GM12878 (cell line): ENCODE results near the gene USP35. TPM values are rescaled to one million over a fixed set of nuclear protein-coding genes. Genes with fewer than 3 reads are reported as not detected.

Source experiments
- ATAC-seq: fragments of 200-7000 bp; cut with Tn5 transposase; 3 replicates; pipeline ENCODE4 v1.9.1; 2020; ENCODE audit warnings: mild to moderate bottlenecking, moderate library complexity
- BruUV-seq: library from RNA; stranded (reverse); fragments of 400-500 nt; replicated peaks from 2 replicates; lab custom pipeline; 2021; lab: Mats Ljungman, UMichigan
- CTCF ChIA-PET: fragments of 300-600 bp; sonication (Branson Sonifier 250); formaldehyde crosslinking; extraction: SDS; loops from one replicate; lab custom pipeline; 2021; ENCODE audit warnings: inconsistent platforms; lab: Yijun Ruan, JAX
- POLR2A ChIA-PET: fragments of 350-600 bp; formaldehyde crosslinking; extraction: SDS; loops from one replicate; lab custom pipeline; 2021; ENCODE audit warnings: inconsistent platforms; lab: Charles Lee
- RAD21 ChIA-PET: fragments of 300-600 bp; sonication (Branson Sonifier 250); formaldehyde crosslinking; loops from one replicate; lab custom pipeline; 2023; ENCODE audit warnings: antibody characterized with exemption; ENCODE audit not compliant: unreplicated experiment; lab: Charles Lee
- SMC1A ChIA-PET: fragments of 300-600 bp; sonication (Branson Sonifier 250); formaldehyde crosslinking; loops from one replicate; lab custom pipeline; 2023; ENCODE audit not compliant: unreplicated experiment, uncharacterized antibody; lab: Charles Lee
- DNase-seq: peaks from one replicate; pipeline ENCODE4 v3.0.0-alpha.2; 2011; ENCODE audit warnings: low read depth, low spot score
- FAIRE-seq: peaks from 3 replicates; lab custom pipeline; 2011; peaks lifted over from hg19 to GRCh38; lab: Jason Lieb, UNC
- H2AFZ ChIP-seq: 2 replicates; pipeline ENCODE4 v1.6.0; 2011; ENCODE audit warnings: low read depth, low read length, control low read depth; ENCODE audit not compliant: control insufficient read depth
- H3K27ac ChIP-seq: 2 replicates; pipeline ENCODE4 v1.5.1; 2011; ENCODE audit warnings: control low read depth; ENCODE audit not compliant: control insufficient read depth, insufficient read depth
- H3K27me3 ChIP-seq, 2 experiments: replicated peaks in 1 of 2; 2 replicates each; pipeline versions ENCODE4 v1.6.0 to v1.6.1; 2011; ENCODE audit warnings: low read length in 1 of 2; ENCODE audit not compliant: control insufficient read depth in 2 of 2, insufficient read depth in 2 of 2
- H3K36me3 ChIP-seq, 2 experiments: 2 replicates each; pipeline ENCODE4 v1.5.1; 2011; ENCODE audit warnings: low read length in 1 of 2; ENCODE audit not compliant: control insufficient read depth in 2 of 2, insufficient read depth in 2 of 2
- H3K4me1 ChIP-seq: 2 replicates; pipeline ENCODE4 v1.6.1; 2011; ENCODE audit warnings: mild to moderate bottlenecking, low read length, moderate library complexity, mixed read lengths; ENCODE audit not compliant: control insufficient read depth, insufficient read depth
- H3K4me2 ChIP-seq: 2 replicates; pipeline ENCODE4 v1.6.0; 2011; ENCODE audit warnings: control low read depth; ENCODE audit not compliant: control insufficient read depth, insufficient read depth
- H3K4me3 ChIP-seq: fragments of 200-600 bp; sonication (generic); 2 replicates; pipeline ENCODE4 v1.5.1; 2016
- H3K79me2 ChIP-seq: 2 replicates; pipeline ENCODE4 v1.6.0; 2011; ENCODE audit warnings: low read length; ENCODE audit not compliant: control insufficient read depth, insufficient read depth
- H3K9ac ChIP-seq: 2 replicates; pipeline ENCODE4 v1.8.0; 2011; ENCODE audit warnings: low read length, control low read depth, mixed read lengths; ENCODE audit not compliant: control insufficient read depth, insufficient read depth
- H3K9me3 ChIP-seq: replicated peaks from 3 replicates; pipeline ENCODE4 v1.5.1; 2011; ENCODE audit warnings: mild to moderate bottlenecking, low read length; ENCODE audit not compliant: control insufficient read depth, insufficient read depth
- H4K20me1 ChIP-seq: 2 replicates; pipeline ENCODE4 v1.6.0; 2011; ENCODE audit not compliant: control insufficient read depth, insufficient read depth
- BCL11A ChIP-seq: IDR thresholded peaks from 2 replicates; pipeline ENCODE4 v1.6.1; 2011; ENCODE audit warnings: low read depth, low read length
- IRF4 ChIP-seq: IDR thresholded peaks from 2 replicates; pipeline ENCODE4 v1.6.1; 2011; ENCODE audit warnings: low read depth, low read length
- NFYA ChIP-seq: IDR thresholded peaks from 2 replicates; pipeline ENCODE4 v1.6.1; 2011; ENCODE audit warnings: low read depth, mild to moderate bottlenecking, low read length, improper control_type of control experiment, borderline replicate concordance
- NFYB ChIP-seq: IDR thresholded peaks from 2 replicates; pipeline ENCODE4 v1.6.1; 2011; ENCODE audit warnings: low read depth, mild to moderate bottlenecking, low read length, improper control_type of control experiment, moderate library complexity; ENCODE audit not compliant: insufficient read depth
- POLR2AphosphoS2 ChIP-seq: IDR thresholded peaks from 2 replicates; pipeline ENCODE4 v1.6.1; 2011; ENCODE audit warnings: low read depth, mild to moderate bottlenecking, low read length, improper control_type of control experiment, moderate library complexity
- SMARCA5 ChIP-seq: fragments of 450-650 bp; IDR thresholded peaks from 2 replicates; pipeline ENCODE4 v1.6.1; 2017; ENCODE audit warnings: mild to moderate bottlenecking
- TCF3 ChIP-seq: IDR thresholded peaks from 2 replicates; pipeline ENCODE4 v1.6.1; 2012; ENCODE audit warnings: low read depth, mild to moderate bottlenecking, low read length, borderline replicate concordance; ENCODE audit not compliant: insufficient read depth
- ZNF24 ChIP-seq: fragments of 450-650 bp; IDR thresholded peaks from 2 replicates; pipeline ENCODE4 v1.6.1; 2017; ENCODE audit warnings: antibody characterized with exemption, mild to moderate bottlenecking
- WGBS: methylation state at CpG from one replicate; pipeline ENCODE4 v1.1.6; 2016; ENCODE audit warnings: low lambda C conversion rate; ENCODE audit not compliant: insufficient replicate concordance, insufficient coverage; ENCODE audit errors: missing lambda C conversion rate; 5-methylcytosine and 5-hydroxymethylcytosine counted together
- in situ Hi-C: fragments of 300-500 bp; cut with MboI; formaldehyde crosslinking; loops from 9 replicates; pipeline ENCODE4 v1.14.3; 2018; ENCODE audit warnings: mixed read lengths
- intact Hi-C: fragments of 100-400 bp; cut with micrococcal nuclease; formaldehyde crosslinking; loops from one replicate; pipeline ENCODE4 v1.14.2; 2022; ENCODE audit not compliant: unreplicated experiment
- polyA plus RNA-seq, 11 experiments: library from polyadenylated mRNA; depleted of rRNA in 4 of 11; unstranded in 6 of 11; stranded (reverse) in 5 of 11; fragments of >200 nt; fragmentation: Nextera tagmentation in 4 of 11; fragmentation: Illumina TruSeq in 1 of 11; extraction: Ambion mirVana in 4 of 11; extraction: Trizol in 1 of 11; gene quantifications; 1 replicate in 1 of 11; 2 replicates in 10 of 11; pipeline versions ENCODE4 v1.2.1 to v1.2.3, GENCODE V29; 2011 to 2016; ENCODE audit warnings: inconsistent platforms in 2 of 11, missing spikeins in 2 of 11, low read depth in 1 of 11
- total RNA-seq, 4 experiments: library from RNA; depleted of rRNA in 3 of 4; stranded (reverse); fragments of >200 nt in 3 of 4; fragmentation: Illumina TruSeq in 1 of 4; extraction: Trizol in 1 of 4; gene quantifications; 2 replicates each; pipeline versions ENCODE4 v1.2.1 to v1.2.3, GENCODE V29; 2013 to 2021

Gene USP35
- total and polyA plus RNA-seq, 10 of the 15 experiments (the other 5 are each of a cell fraction or from before 2014, with no cell fraction given), result 0.13 to 6.4 (median 3.1) TPM; not detected in 1

DNA sequence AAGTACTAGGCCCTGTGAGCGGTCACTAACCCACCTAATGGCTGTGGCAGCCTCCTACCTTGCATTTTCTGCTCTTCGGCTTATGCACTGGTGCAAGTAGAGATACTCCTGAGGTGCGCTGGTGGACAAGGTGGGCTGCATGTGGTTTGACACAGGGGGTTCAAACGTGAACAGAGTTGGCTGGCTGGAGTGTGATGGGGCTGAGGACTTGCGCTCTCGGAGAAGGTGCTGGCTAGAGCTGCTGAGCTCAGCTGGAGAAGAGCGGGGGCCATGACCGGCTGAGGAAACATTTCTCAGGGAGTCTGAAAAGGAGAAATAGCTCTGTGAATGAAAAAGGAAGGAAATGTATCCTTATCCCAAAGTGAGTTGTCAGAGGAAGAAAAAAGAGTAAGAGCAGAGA lies 61.4 kb downstream of the USP35 start:
- ATAC-seq (no peak), DNase-seq (no peak), FAIRE-seq (no peak)
- in situ Hi-C loops (no loop called here), intact Hi-C loops (no loop called here)
- no peaks in the 10 kb centered on the region for H3K36me3 ChIP-seq
- H3K27ac ChIP-seq, result no peak overlapping the region
- POLR2A ChIA-PET, result no interaction called here
- H4K20me1 ChIP-seq, result no peaks in the 10 kb centered on the region
- BruUV-seq, result no TSS peak
- CTCF ChIA-PET, result no interaction called here
- no peak overlapping the region for H3K9ac ChIP-seq
- RAD21 ChIA-PET, result no interaction called here
- no peak overlapping the region for H2AFZ ChIP-seq
- H3K4me1 ChIP-seq, result no peaks in the 10 kb centered on the region
- 88% methylated on average over 8 of the region's 8 CpGs for WGBS
- H3K4me2 ChIP-seq, result no peak overlapping the region
- H3K27me3 ChIP-seq, result no peaks in the 10 kb centered on the region
- TF ChIP-seq POLR2AphosphoS2 (no peak), BCL11A (no peak), IRF4 (no peak)
- no peaks in the 10 kb centered on the region for H3K79me2 ChIP-seq
- H3K9me3 ChIP-seq, result no peaks in the 10 kb centered on the region
- H3K4me3 ChIP-seq, result no peak overlapping the region
- SMC1A ChIA-PET, result interaction anchor here (0.6 to 0.9 kb wide), 2 partner anchors 58 to 101 kb away, joined by 3 read pairs; no protein-coding TSS in a partner anchor

DNA sequence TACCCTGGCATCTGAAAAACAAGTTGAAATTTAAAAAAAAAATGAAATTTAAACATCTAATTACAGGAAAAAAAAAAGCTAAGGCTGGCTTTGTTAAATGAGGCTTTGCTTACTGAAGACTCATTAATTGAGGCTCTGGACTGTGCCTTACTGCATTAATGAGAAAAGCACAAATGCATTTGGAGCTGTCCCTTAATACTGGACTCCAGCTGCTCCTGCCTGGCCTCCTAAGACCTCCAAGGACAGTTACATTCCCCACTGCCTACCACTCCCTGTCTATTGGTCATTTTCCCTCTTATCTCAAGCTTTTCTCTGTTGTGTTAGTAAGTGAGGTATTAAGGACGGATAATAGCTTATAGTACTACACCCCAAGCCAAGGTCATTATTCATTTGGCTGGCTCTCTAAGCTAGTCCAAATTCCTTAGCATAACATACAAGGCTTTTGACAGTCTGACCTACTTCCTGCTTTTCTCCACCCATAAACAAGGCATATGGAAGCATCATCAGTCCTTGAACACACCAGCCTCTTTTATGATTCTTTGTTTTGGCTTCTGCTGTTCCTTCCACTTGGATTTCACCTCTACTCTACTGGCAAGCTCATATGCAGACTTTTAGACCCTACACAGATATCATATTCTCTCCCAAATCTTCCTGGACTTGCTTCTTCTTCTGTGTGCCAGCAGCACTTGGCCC lies 62.5 kb downstream of the USP35 start:
- no peak for FAIRE-seq
- Histone ChIP-seq H3K27me3 (no peaks in the 10 kb centered on the region), H4K20me1 (no peaks in the 10 kb centered on the region), H3K9me3 (no peaks in the 10 kb centered on the region), H3K4me3 (no peak overlapping the region), H3K27ac (no peak overlapping the region)
- TF ChIP-seq TCF3 (no peak), ZNF24 (no peak), NFYA (no peak), NFYB (no peak), SMARCA5 (no peak)
- TF ChIP-seq, all 136 proteins: peak for 0
- in situ Hi-C loops (no loop called here), intact Hi-C loops (no loop called here)
- RAD21 ChIA-PET, result no interaction called here
- no peak overlapping the region for H3K9ac ChIP-seq
- no peaks in the 10 kb centered on the region for H3K4me1 ChIP-seq
- SMC1A ChIA-PET, result interaction anchor here (0.7 to 1.2 kb wide), 3 partner anchors 23 to 168 kb away, joined by 3 read pairs; no protein-coding TSS in a partner anchor
- POLR2A ChIA-PET, result interaction anchor here (0.6 kb wide), 1 partner anchor 104 kb away, joined by 3 read pairs; no protein-coding TSS in a partner anchor
- H2AFZ ChIP-seq, result no peak overlapping the region
- H3K4me2 ChIP-seq, result no peak overlapping the region
- 38% methylated on average over 1 of the region's 1 CpG for WGBS
- no peaks in the 10 kb centered on the region for H3K36me3 ChIP-seq
- H3K79me2 ChIP-seq, result no peaks in the 10 kb centered on the region
- ATAC-seq, result no peak
- no peak for DNase-seq
- CTCF ChIA-PET, result interaction anchor here (1.0 to 1.1 kb wide), 3 partner anchors 13 to 244 kb away, joined by 3 to 4 read pairs (median 4); no protein-coding TSS in a partner anchor
- no TSS peak for BruUV-seq
